ENCODE data around the gene MAGI3.

DNA sequence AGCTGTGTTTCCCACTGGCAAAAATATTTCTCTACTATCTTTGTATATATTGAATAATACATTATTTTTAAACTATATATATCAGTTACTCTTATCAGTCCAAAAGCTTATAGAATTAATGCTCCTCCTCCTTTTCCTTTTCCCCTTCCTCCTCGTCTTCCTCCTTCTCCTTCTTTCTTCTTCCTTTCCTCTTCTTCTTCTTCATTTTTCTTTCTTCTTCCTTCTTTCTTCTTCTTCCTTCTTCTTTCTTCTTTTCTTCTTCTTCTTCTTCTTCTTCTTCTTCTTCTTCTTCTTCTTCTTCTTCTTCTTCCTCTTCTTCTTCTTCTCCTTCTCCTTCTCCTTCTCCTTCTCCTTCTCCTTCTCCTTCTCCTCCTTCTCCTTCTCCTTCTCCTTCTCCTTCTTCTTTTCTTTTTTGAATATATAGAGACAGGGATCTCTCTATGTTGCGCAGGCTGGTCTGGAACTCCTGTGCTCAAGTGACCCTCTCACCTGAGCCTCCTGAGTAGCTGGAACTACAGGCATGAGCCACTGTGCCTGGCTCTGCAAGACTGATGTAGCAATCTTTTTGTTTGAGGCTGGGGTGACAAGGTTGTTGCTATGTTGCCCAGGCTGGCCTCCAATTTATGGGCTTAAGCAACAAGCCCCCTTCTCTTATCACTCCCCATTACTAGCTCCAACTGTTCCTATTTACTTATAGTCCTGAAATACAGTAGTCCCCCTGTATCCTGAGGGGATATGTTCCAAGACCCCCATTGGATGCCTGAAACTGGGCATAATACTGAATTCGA lies 47.4 kb downstream of the MAGI3 start:
- TF ChIP-seq, protein P1, sequence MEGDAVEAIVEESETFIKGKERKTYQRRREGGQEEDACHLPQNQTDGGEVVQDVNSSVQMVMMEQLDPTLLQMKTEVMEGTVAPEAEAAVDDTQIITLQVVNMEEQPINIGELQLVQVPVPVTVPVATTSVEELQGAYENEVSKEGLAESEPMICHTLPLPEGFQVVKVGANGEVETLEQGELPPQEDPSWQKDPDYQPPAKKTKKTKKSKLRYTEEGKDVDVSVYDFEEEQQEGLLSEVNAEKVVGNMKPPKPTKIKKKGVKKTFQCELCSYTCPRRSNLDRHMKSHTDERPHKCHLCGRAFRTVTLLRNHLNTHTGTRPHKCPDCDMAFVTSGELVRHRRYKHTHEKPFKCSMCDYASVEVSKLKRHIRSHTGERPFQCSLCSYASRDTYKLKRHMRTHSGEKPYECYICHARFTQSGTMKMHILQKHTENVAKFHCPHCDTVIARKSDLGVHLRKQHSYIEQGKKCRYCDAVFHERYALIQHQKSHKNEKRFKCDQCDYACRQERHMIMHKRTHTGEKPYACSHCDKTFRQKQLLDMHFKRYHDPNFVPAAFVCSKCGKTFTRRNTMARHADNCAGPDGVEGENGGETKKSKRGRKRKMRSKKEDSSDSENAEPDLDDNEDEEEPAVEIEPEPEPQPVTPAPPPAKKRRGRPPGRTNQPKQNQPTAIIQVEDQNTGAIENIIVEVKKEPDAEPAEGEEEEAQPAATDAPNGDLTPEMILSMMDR (IDR thresholded peaks at IDR 0.05) = no peak
- no peak for TF ChIP-seq POLR2A (IDR thresholded peaks at IDR 0.05)
